Spleen (tissue), 11 donors: ENCODE data around the gene HPS5. TPM values are rescaled to one million over a fixed set of nuclear protein-coding genes. Genes with fewer than 3 reads are reported as not detected.
A peak's percentile ranks its signal among the peaks of the same experiment; 100 is the strongest.

ENCODE experiments used
- DNase-seq: peaks from one replicate; pipeline ENCODE4 v3.0.0-alpha.2; 2020
- H3K27ac ChIP-seq, 8 donors: fragments of 200-600 bp; sonication (generic) in 7 of 8; 1 replicate in 4 of 8; 2 replicates in 4 of 8; pipeline versions ENCODE4 v1.5.0 to v1.8.0; 2016 to 2021; ENCODE audit warnings: inconsistent platforms in 4 of 8, mild to moderate bottlenecking in 4 of 8, moderate library complexity in 1 of 8
- H3K27me3 ChIP-seq, 7 donors: fragments of 200-600 bp; sonication (generic) in 6 of 7; replicated peaks in 1 of 7; 1 replicate in 4 of 7; 2 replicates in 3 of 7; pipeline versions ENCODE4 v1.5.0 to v1.8.0; 2016 to 2021; ENCODE audit warnings: inconsistent platforms in 3 of 7, mild to moderate bottlenecking in 1 of 7
- H3K36me3 ChIP-seq, 6 donors: fragments of 200-600 bp; sonication (generic) in 5 of 6; 1 replicate in 4 of 6; 2 replicates in 2 of 6; pipeline versions ENCODE4 v1.5.0 to v1.8.0; 2016 to 2021; ENCODE audit warnings: inconsistent platforms in 2 of 6
- H3K4me1 ChIP-seq, 6 donors: fragments of 200-600 bp; sonication (generic) in 5 of 6; 1 replicate in 3 of 6; 2 replicates in 3 of 6; pipeline versions ENCODE4 v1.5.0 to v1.8.0; 2016 to 2021; ENCODE audit warnings: inconsistent platforms in 3 of 6
- H3K4me3 ChIP-seq, 8 donors: fragments of 200-600 bp; sonication (generic) in 7 of 8; 1 replicate in 4 of 8; 2 replicates in 4 of 8; pipeline versions ENCODE4 v1.5.0 to v1.8.0; 2016 to 2021; ENCODE audit warnings: inconsistent platforms in 4 of 8, mild to moderate bottlenecking in 4 of 8, moderate library complexity in 2 of 8
- H3K9me3 ChIP-seq, 8 donors: fragments of 200-600 bp; sonication (generic) in 7 of 8; 1 replicate in 4 of 8; 2 replicates in 4 of 8; pipeline versions ENCODE4 v1.5.0 to v1.8.0; 2016 to 2021; ENCODE audit warnings: inconsistent platforms in 4 of 8
- POLR2A ChIP-seq, 3 donors: fragments of 450-650 bp; IDR thresholded peaks; one replicate each; pipeline ENCODE4 v1.5.1; 2017; ENCODE audit warnings: antibody characterized with exemption in 3 of 3, mild to moderate bottlenecking in 1 of 3
- POLR2AphosphoS5 ChIP-seq, 3 donors: sonication (generic); formaldehyde crosslinking; IDR thresholded peaks; one replicate each; pipeline ENCODE4 v1.5.1; 2017; ENCODE audit warnings: antibody characterized with exemption in 3 of 3
- WGBS, 5 donors: extraction: QIAGEN DNeasy Blood & Tissue Kit in 3 of 5; methylation state at CpG; one replicate each; pipeline versions ENCODE4 v1.1.5 to v1.1.7; 2013 to 2018; 5-methylcytosine and 5-hydroxymethylcytosine counted together
- intact Hi-C: fragments of 100-400 bp; cut with DNase I; formaldehyde crosslinking; loops from one replicate; pipeline ENCODE4 v1.15.0; 2023; ENCODE audit warnings: low total_unique reads
- polyA plus RNA-seq, 3 donors: library from polyadenylated mRNA; stranded (reverse); fragments of 200-250 nt; gene quantifications; one replicate each; pipeline ENCODE4 v1.2.1, GENCODE V29; 2013
- total RNA-seq, 7 donors: library from RNA; depleted of rRNA in 3 of 7; stranded (reverse); fragments of >200 nt in 3 of 7; fragmentation: NEBNext Ultra II Directional in 4 of 7; extraction: Animal tissue kit (Norgen Biotek cat#: 25700) in 4 of 7; gene quantifications; one replicate each; pipeline versions ENCODE4 v1.1.0 to v1.2.1, GENCODE V29; 2016 to 2021
- TF ChIP-seq, protein P1 (sequence below), 11 experiments: fragments of 200-600 bp in 7 of 11; fragments of 450-650 bp in 4 of 11; sonication (generic) in 4 of 11; IDR thresholded peaks in 8 of 11; conservative IDR thresholded peaks in 3 of 11; 1 replicate in 7 of 11; 2 replicates in 4 of 11; pipeline versions ENCODE4 v1.4.0 to v1.8.0; 2016 to 2021; ENCODE audit warnings: antibody characterized with exemption in 11 of 11, inconsistent platforms in 4 of 11, mild to moderate bottlenecking in 1 of 11
- donor health status: healthy with polysubstance abuse.
- donor health status: DM: no; HTN: no; CAD: no; lungs with moderate emphysema.
- donor health status: DM: no; HTN: no; CAD: no.
- donor health status: Bipolar disorder and iron deficiency.
- donor health status: healthy.
- donor health status: DM: no; HTN: no; CAD: no.
- donor health status: DM: yes; HTN: yes; CAD: no.

The HPS5 gene
- total and polyA plus RNA-seq, 10 donors = 10.3 to 35.7 (median 27.7) TPM

DNA sequence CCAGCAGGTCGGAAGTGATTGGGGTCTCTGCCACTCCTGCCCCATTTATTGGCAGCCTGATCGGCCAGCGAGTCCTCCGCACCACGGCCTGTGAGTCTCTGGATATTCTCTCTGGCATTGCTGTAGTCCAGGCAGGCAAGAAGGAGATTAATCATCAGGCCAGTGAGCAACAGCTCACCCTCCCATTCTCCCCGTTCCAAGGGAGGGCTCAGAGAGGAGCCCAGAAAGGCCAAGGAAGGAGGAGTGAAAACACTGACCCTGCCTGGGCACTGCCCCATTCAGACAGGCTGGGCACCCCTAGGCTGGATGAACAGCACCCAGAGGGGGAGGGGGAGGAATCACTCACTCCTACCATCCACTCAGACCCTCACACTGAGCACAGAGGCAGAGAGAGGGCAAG lies 76.5 kb downstream of the HPS5 start:
- Histone ChIP-seq H3K27me3 (no peaks in the 10 kb centered on the region), H3K27ac (no peak overlapping the region), H3K36me3 (no peaks in the 10 kb centered on the region), H3K4me1 (peaks cover 0 to 10% (median 0%) of the 10 kb centered on the region in 6 donors), H3K4me3 (no peak overlapping the region), H3K9me3 (peaks cover 0 to 6% (median 0%) of the 10 kb centered on the region in 8 donors)
- no peak for TF ChIP-seq POLR2AphosphoS5 (IDR thresholded peaks at IDR 0.05)
- no peak for TF ChIP-seq POLR2A (IDR thresholded peaks at IDR 0.05)
- TF ChIP-seq, protein P1, sequence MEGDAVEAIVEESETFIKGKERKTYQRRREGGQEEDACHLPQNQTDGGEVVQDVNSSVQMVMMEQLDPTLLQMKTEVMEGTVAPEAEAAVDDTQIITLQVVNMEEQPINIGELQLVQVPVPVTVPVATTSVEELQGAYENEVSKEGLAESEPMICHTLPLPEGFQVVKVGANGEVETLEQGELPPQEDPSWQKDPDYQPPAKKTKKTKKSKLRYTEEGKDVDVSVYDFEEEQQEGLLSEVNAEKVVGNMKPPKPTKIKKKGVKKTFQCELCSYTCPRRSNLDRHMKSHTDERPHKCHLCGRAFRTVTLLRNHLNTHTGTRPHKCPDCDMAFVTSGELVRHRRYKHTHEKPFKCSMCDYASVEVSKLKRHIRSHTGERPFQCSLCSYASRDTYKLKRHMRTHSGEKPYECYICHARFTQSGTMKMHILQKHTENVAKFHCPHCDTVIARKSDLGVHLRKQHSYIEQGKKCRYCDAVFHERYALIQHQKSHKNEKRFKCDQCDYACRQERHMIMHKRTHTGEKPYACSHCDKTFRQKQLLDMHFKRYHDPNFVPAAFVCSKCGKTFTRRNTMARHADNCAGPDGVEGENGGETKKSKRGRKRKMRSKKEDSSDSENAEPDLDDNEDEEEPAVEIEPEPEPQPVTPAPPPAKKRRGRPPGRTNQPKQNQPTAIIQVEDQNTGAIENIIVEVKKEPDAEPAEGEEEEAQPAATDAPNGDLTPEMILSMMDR (IDR thresholded peaks at IDR 0.05 in 8 of 11, conservative IDR thresholded peaks at IDR 0.05 in 3 of 11) = no peak
- intact Hi-C loops = no loop called here
- 59 to 84% (median 67%) methylated on average over 5 to 6 of the region's 6 CpGs for WGBS, 5 donors
- DNase-seq = no peak

DNA sequence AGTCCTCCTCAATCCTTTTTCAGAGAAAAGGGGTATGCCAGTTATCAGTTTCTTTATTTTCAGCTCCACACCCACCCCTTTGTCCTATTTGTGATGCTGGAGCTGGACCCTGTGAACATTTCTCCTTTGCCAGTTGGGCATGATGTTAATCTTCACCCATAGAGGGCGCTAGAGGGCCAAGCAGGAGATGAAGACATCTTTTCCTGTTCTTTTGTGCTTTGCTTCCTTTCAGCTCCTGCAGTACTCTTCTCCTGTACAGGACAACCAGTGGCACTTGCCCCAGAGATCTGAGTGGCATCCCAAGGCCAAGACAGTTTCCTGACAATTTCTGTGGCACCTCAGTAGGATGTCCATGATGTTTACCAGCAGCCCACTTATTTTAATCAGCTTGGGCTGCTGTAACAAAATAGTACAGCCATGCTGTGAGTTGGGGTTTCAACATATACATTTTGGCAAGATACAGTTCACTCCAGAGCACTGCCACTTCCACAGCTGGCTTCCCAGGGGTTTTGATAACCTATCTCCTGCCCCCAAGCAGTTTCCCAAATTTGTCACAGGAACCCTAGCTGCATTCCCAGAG lies 78.1 kb downstream of the HPS5 start:
- TF ChIP-seq, protein P1 (IDR thresholded peaks at IDR 0.05 in 8 of 11, conservative IDR thresholded peaks at IDR 0.05 in 3 of 11) = peak; percentile 52 to 85 (median 70)
- TF ChIP-seq POLR2A (IDR thresholded peaks at IDR 0.05) (no peak), POLR2AphosphoS5 (IDR thresholded peaks at IDR 0.05) (peak in 1 of 3 donors; percentile 37)
- Histone ChIP-seq H3K27ac (no peak overlapping the region), H3K27me3 (peaks cover 0 to 8% (median 0%) of the 10 kb centered on the region in 7 donors), H3K9me3 (peaks cover 0 to 6% (median 0%) of the 10 kb centered on the region in 8 donors), H3K4me1 (peaks cover 0 to 10% (median 0%) of the 10 kb centered on the region in 6 donors), H3K4me3 (no peak overlapping the region), H3K36me3 (no peaks in the 10 kb centered on the region)
- WGBS, 5 donors = 0% methylated on average over 1 of the region's 1 CpG
- DNase-seq = no peak
- intact Hi-C loops = no loop called here

DNA sequence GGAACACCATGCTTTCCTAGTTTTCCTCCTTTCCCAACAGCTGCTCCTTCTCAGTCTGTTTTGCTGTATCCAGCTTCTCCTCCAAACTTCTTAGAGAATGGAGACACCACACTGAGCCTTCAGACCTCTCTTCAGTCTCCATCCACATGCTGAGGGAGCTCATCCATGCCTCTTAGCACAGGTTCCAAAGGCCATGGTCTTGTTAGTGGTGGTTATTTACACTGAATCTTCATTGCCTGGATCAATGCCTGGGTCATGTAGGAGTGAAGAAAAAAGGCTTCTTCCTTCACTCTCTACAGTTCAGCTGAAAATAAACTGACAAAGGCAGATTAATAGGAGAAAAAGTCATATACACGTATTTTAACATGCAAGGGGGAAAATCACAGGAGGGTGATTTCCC lies 82.3 kb downstream of the HPS5 start:
- H3K27me3 ChIP-seq = peaks cover 0 to 13% (median 0%) of the 10 kb centered on the region in 7 donors
- no peak for TF ChIP-seq POLR2AphosphoS5 (IDR thresholded peaks at IDR 0.05)
- no peak for TF ChIP-seq POLR2A (IDR thresholded peaks at IDR 0.05)
- TF ChIP-seq, protein P1 (IDR thresholded peaks at IDR 0.05 in 8 of 11, conservative IDR thresholded peaks at IDR 0.05 in 3 of 11) = no peak
- no peaks in the 10 kb centered on the region for H3K4me1 ChIP-seq
- intact Hi-C loops = no loop called here
- WGBS, 5 donors = 76 to 90% (median 82%) methylated on average over 1 of the region's 1 CpG
- DNase-seq = no peak
- H3K9me3 ChIP-seq = peaks cover 0 to 6% (median 0%) of the 10 kb centered on the region in 8 donors
- no peaks in the 10 kb centered on the region for H3K36me3 ChIP-seq
- no peak overlapping the region for H3K4me3 ChIP-seq
- no peak overlapping the region for H3K27ac ChIP-seq

DNA sequence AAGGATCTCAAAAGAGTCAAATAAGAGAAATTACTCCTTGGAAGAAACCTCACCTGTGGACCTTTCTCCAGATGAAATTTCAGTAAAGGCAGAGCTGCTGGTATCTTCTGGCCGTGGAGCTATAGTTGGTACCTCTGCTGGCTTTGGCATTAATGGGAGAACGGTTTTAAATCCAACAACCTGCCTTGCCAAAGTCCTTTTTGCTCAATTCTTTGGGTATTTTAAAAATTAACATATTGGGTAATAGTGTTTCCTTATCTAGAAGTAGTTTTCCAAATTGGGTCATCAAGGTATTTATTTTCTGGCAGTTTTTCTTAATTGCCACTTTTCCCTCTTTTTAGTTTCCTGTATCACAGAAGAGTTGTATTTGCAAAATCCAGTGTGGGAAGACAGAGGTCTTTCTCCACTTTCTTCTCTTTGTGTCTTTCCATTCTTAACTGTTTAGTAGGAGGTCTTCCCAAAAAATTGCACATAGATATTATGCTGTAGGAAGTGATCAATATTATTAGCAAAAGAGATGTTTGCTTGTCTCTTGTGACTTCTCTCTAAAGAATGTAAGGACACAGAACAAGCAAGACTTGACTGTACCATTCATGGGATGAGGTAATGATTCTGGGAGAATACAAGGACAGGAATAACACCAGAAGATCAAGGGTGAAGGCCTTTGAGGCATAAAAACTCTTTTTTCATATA lies 85.1 kb downstream of the HPS5 start, which contains the start of gene SAA4:
Gene SAA4, minus strand, starts transcription at position 139 of the 693 bp plus-strand sequence. CDS start 876 bp downstream, outside the sequence.
- intact Hi-C loops = no loop called here
- H3K27me3 ChIP-seq = peaks cover 0 to 13% (median 0%) of the 10 kb centered on the region in 7 donors
- TF ChIP-seq POLR2A (IDR thresholded peaks at IDR 0.05) = no peak
- no peak for TF ChIP-seq POLR2AphosphoS5 (IDR thresholded peaks at IDR 0.05)
- TF ChIP-seq, protein P1 (IDR thresholded peaks at IDR 0.05 in 8 of 11, conservative IDR thresholded peaks at IDR 0.05 in 3 of 11) = no peak
- 75 to 85% (median 79%) methylated on average over 2 of the region's 2 CpGs for WGBS, 5 donors
- no peak within 1 kb of the TSS for H3K4me3 ChIP-seq
- H3K9me3 ChIP-seq = no peaks in the 10 kb centered on the region
- no peak within 1 kb of the TSS for H3K27ac ChIP-seq
- DNase-seq = no peak
- no peaks in the 10 kb centered on the region for H3K36me3 ChIP-seq
- H3K4me1 ChIP-seq = no peaks in the 10 kb centered on the region
